OCI-LY1 (cell line): ENCODE results near the gene DUXB.

Experiments
- H2AFZ ChIP-seq: fragments of 200-600 bp; sonication (generic), shearing (Covaris generic); 2 replicates; pipeline ENCODE4 v1.6.0; 2014; ENCODE audit warnings: antibody characterized with exemption, mild to moderate bottlenecking, low read length
- H3F3A ChIP-seq: fragments of 200-600 bp; sonication (generic), shearing (Covaris generic); 2 replicates; pipeline ENCODE4 v1.6.0; 2014; ENCODE audit warnings: mild to moderate bottlenecking, antibody characterized with exemption, low read length, moderate library complexity; ENCODE audit not compliant: insufficient read depth
- H3K27ac ChIP-seq: fragments of 200-600 bp; sonication (generic); 2 replicates; pipeline ENCODE4 v1.5.1; 2014; ENCODE audit warnings: low read length, mixed run types, mild to moderate bottlenecking, low read depth; ENCODE audit not compliant: poor library complexity, severe bottlenecking
- H3K27me3 ChIP-seq: fragments of 200-600 bp; sonication (generic); 2 replicates; pipeline ENCODE4 v1.6.0; 2014; ENCODE audit warnings: antibody characterized with exemption, mild to moderate bottlenecking, low read length, moderate library complexity; ENCODE audit not compliant: insufficient read depth
- H3K36me3 ChIP-seq: fragments of 200-600 bp; sonication (generic); 2 replicates; pipeline ENCODE4 v1.6.1; 2014; ENCODE audit warnings: mild to moderate bottlenecking, antibody characterized with exemption, low read length, moderate library complexity, mixed read lengths; ENCODE audit not compliant: insufficient read depth
- H3K4me1 ChIP-seq: fragments of 200-600 bp; sonication (generic); 2 replicates; pipeline ENCODE4 v1.5.1; 2014; ENCODE audit warnings: mild to moderate bottlenecking, low read length, moderate library complexity; ENCODE audit not compliant: insufficient read depth, severe bottlenecking
- H3K4me2 ChIP-seq: fragments of 200-600 bp; sonication (generic), shearing (Covaris generic); 2 replicates; pipeline ENCODE4 v1.6.1; 2014; ENCODE audit warnings: low read length
- H3K4me3 ChIP-seq: fragments of 200-600 bp; sonication (generic); 2 replicates; pipeline ENCODE4 v1.5.1; 2014; ENCODE audit warnings: low read length, low read depth, mild to moderate bottlenecking, mixed read lengths; ENCODE audit not compliant: poor library complexity, severe bottlenecking
- H3K79me2 ChIP-seq: fragments of 200-600 bp; shearing (Covaris generic); 2 replicates; pipeline ENCODE4 v1.6.1; 2016; ENCODE audit warnings: mixed run types, low read length, mixed read lengths; ENCODE audit not compliant: insufficient read depth
- H3K9ac ChIP-seq: fragments of 200-600 bp; sonication (generic), shearing (Covaris generic); 2 replicates; pipeline ENCODE4 v1.6.1; 2014; ENCODE audit warnings: mild to moderate bottlenecking, low read length, mixed read lengths
- H3K9me2 ChIP-seq: fragments of 200-600 bp; sonication (generic), shearing (Covaris generic); 2 replicates; pipeline ENCODE4 v1.6.1; 2014; ENCODE audit warnings: low read depth, mild to moderate bottlenecking, low read length, mixed read lengths
- H3K9me3 ChIP-seq: fragments of 200-600 bp; shearing (Covaris generic); 2 replicates; pipeline ENCODE4 v1.6.1; 2014; ENCODE audit warnings: low read length, mixed read lengths
- H4K20me1 ChIP-seq: fragments of 200-600 bp; sonication (generic), shearing (Covaris generic); 2 replicates; pipeline ENCODE4 v1.6.0; 2016; ENCODE audit warnings: mild to moderate bottlenecking, low read length; ENCODE audit not compliant: insufficient read depth
- CTCF ChIP-seq: fragments of 200-600 bp; sonication (generic), shearing (Covaris generic); IDR thresholded peaks from 2 replicates; pipeline ENCODE4 v1.5.1; 2017; ENCODE audit warnings: mild to moderate bottlenecking, antibody characterized with exemption, low read length, moderate library complexity, mixed read lengths
- EZH2 ChIP-seq: fragments of 200-600 bp; sonication (generic), shearing (Covaris generic); IDR thresholded peaks from 2 replicates; pipeline ENCODE4 v1.8.0; 2017; ENCODE audit warnings: borderline replicate concordance, mixed run types, mild to moderate bottlenecking, antibody characterized with exemption, low read length, moderate library complexity, mixed read lengths

Gene DUXB

DNA sequence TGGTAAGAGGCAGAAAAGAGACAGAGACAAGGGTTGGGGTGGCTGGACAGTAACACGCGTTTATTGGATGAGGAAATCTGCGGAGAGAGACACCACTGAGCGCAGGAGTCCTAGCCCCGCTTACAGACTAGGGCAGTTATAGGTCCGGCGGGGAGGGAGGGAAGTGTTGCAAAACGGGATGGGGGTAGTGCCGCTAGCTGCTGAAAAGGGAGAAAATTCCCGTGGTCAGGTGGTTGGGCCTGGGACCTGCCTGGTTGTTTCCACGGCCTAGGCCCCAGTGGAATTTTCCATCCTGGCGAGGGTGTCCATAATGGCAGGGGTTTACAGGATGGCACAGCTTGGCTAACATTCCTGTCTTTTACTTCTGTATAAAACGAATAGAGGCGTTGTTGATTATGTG, 19.0 kb downstream of the DUXB start:
- no peaks in the 10 kb centered on the region for H4K20me1 ChIP-seq
- TF ChIP-seq EZH2: no peak
- no peak for TF ChIP-seq CTCF
- no peaks in the 10 kb centered on the region for H3K27me3 ChIP-seq
- 0 out of 2 replicates have a peak, but pooled peaks cover 2% of the 10 kb centered on the region for H3K9me3 ChIP-seq
- H3K79me2 ChIP-seq: no peaks in the 10 kb centered on the region
- no peaks in the 10 kb centered on the region for H3K9me2 ChIP-seq
- H3F3A ChIP-seq: no peaks in the 10 kb centered on the region
- H3K36me3 ChIP-seq: no peaks in the 10 kb centered on the region; the same call in 1 of the 2 replicates
- no peak overlapping the region for H3K9ac ChIP-seq
- no peak overlapping the region for H3K27ac ChIP-seq
- H2AFZ ChIP-seq: no peak overlapping the region
- H3K4me2 ChIP-seq: no peak overlapping the region
- no peak overlapping the region for H3K4me3 ChIP-seq
- no peaks in the 10 kb centered on the region for H3K4me1 ChIP-seq

DNA sequence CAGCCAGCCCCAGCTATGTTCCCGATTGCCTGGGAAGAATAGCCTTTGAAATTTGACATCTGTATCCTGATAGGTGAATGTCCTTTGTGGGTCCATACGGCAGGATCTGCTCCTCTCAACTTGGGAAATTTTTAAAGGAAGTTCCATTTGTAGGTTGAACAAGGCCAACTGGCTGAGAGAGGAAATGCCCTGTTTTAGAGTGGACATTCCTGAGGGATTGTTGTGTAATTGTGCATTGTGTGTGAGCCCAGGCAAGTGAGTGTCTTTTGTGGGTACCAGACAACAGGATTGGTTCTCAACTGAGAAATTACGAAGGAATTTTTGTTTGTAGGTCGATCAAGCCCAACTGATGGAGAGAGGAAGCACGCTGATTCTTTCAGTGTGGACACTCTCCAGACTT, 21.9 kb downstream of the DUXB start:
- no peak for TF ChIP-seq CTCF
- TF ChIP-seq EZH2: no peak
- no peak overlapping the region for H3K4me2 ChIP-seq
- H3K27me3 ChIP-seq: no peaks in the 10 kb centered on the region
- H3K4me3 ChIP-seq: no peak overlapping the region
- no peaks in the 10 kb centered on the region for H3K79me2 ChIP-seq
- H4K20me1 ChIP-seq: no peaks in the 10 kb centered on the region
- H3K27ac ChIP-seq: no peak overlapping the region
- H2AFZ ChIP-seq: no peak overlapping the region
- H3F3A ChIP-seq: no peaks in the 10 kb centered on the region
- no peaks in the 10 kb centered on the region for H3K36me3 ChIP-seq
- H3K9me3 ChIP-seq: no peaks in the 10 kb centered on the region
- H3K4me1 ChIP-seq: no peaks in the 10 kb centered on the region
- H3K9ac ChIP-seq: no peak overlapping the region
- no peaks in the 10 kb centered on the region for H3K9me2 ChIP-seq

DNA sequence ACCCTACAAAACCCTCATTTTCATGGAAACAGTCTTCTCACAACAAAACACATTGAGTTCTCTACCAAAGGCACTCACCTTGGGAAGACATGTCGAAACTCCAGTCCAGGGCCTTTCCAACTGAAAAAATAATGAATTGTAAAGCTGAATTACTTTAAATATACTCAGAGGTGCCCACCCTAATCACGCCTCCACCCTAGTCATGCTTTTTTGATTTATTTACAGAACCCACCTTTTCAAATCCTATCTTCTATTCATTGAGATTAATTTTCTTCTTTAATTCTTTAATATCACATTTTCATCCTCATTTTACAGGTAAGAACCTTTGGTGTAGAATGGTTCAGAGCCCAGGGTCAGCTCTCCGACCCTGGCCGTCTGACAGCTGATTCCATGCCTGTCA, 24.4 kb downstream of the DUXB start, which contains the start of gene CPHXL2:
CPHXL2 (minus strand) TSS at position 101 of the 400 bp plus-strand sequence; CDS start at position 91, 10 bp downstream.
- Histone ChIP-seq H3K27ac (no peak within 1 kb of the TSS), H3K79me2 (no peaks in the 10 kb centered on the region), H3K9ac (no peak within 1 kb of the TSS), H3K4me1 (no peaks in the 10 kb centered on the region), H3K9me2 (no peaks in the 10 kb centered on the region), H3K27me3 (no peaks in the 10 kb centered on the region), H3K36me3 (no peaks in the 10 kb centered on the region), H3K4me2 (no peak within 1 kb of the TSS), H3K9me3 (no peaks in the 10 kb centered on the region), H2AFZ (no peak within 1 kb of the TSS), H3K4me3 (no peak within 1 kb of the TSS), H4K20me1 (no peaks in the 10 kb centered on the region), H3F3A (no peaks in the 10 kb centered on the region)
- TF ChIP-seq CTCF: no peak
- TF ChIP-seq EZH2: no peak
